NCI-H146 treated with DMSO at 0.1 percent for 48 hours (cell line): ENCODE data around the gene STXBP6.
"Not testable (repeated sequence)": the region's sequence is repeated elsewhere in the genome, so short reads cannot be mapped to it uniquely, and the experiment has no call there.

Experiments used
- DNase-seq: peaks from one replicate; lab custom pipeline; 2025; ENCODE audit not compliant: unreplicated experiment; lab: John Stamatoyannopoulos, UW

The STXBP6 gene

DNA sequence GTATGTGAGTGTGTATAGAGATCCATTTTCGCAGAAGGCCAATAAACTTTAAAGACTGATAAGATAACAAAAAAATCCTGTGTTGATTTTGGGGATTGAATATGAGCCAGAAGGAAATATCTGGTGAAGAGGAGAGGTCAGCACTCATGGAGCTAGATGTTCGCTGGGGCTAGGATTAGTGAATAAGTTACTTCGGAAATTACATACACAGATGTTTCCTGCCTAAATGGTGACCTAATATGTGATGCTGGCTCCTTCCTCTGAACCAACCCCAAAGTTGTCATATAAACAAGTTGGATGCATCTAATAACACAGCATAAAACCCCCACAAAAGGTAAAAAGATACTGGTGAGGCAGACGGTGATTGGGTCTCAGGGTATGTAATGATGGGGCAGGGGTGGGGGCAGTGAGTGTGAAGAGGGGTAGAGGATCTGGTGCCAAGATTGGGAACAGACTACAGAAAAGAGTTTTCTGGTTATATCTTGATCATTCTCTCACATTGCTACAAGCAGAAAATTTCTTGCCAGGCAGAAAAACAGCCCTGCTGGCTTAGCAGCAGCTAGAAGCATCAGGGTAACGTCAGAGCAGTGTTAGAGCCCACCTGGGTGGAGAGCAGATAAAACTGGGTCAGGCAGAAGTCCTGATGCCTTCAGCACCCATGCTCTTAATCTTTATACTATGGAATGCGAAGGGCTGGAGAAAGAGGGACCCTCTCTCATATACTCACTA lies 275.6 kb downstream of the STXBP6 start:
- DNase-seq, result no peak

DNA sequence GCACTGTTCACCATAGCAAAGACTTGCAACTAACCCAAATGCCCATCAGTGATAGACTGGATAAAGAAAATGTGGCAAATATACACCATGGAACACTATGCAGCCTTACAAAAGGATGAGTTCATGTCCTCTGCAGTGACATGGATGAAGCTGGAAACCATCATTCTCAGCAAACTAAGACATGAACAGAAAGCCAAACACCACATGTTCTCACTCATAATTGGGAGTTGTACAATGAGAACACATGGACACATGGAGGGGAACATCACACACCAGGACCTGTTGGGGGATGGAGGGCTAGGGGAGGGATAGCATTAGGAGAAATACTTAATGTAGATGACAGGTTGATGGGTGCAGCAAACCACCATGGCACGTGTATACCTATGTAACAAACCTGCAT lies 276.4 kb downstream of the STXBP6 start:
- DNase-seq, result not testable (repeated sequence)

DNA sequence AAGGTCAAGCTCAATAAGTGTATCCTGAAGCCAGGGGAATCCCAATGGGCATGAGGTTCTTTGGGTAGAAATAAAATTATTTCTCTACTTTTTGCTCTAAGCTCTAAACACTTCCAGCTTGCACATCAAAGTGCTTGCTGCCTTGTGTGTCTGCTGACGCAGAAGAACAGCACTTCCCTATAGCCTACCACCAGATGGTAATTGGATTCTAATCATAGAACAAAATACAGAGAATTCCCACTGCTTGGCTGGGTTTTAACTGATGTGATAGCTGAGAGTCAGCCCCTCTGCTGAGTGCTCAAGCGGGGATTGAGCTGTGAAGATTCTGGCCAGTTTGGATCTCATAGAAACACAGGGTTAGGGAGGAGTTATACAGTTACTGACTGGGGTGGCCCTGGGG lies 283.5 kb downstream of the STXBP6 start:
- no peak for DNase-seq

DNA sequence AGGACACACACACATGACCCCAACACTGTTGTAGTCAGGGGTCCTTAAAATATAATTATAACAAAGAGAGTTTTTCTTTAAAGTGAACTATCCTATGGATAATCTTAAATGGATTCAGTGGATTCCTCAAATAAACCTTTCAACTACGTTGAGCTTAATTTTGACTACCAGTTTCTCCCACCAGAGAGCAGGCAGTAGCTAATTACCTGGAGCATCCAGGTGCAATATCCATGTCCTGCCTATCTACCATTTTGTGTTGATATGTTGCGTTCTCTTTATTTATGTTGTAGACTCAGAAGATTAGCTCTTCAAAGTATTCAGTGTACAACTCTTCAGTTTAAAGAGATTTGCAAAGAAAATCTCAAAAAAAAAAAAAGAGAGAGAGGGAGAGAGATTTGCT lies 288.8 kb downstream of the STXBP6 start:
- DNase-seq, result no peak
